Left lung (tissue), 10 donors: ENCODE measurements around the gene BMERB1. TPM values are rescaled to one million over a fixed set of nuclear protein-coding genes. Genes with fewer than 3 reads are reported as not detected.

Experiments
- ATAC-seq: fragments of 200-7000 bp; cut with Tn5 transposase; one replicate; pipeline ENCODE4 v1.9.1; 2020; ENCODE audit warnings: moderate library complexity
- DNase-seq, 4 donors: peaks; one replicate each; pipeline ENCODE4 v3.0.0-alpha.2; 2013 to 2020
- H3K27ac ChIP-seq, 2 donors: fragments of 200-600 bp; sonication (generic) in 1 of 2; one replicate each; pipeline versions ENCODE4 v1.5.0 to v1.8.0; 2020 to 2021
- H3K27me3 ChIP-seq, 2 donors: fragments of 200-600 bp; sonication (generic) in 1 of 2; one replicate each; pipeline versions ENCODE4 v1.5.0 to v1.8.0; 2020 to 2021
- H3K36me3 ChIP-seq, 2 donors: fragments of 200-600 bp; sonication (generic) in 1 of 2; one replicate each; pipeline versions ENCODE4 v1.5.0 to v1.8.0; 2020 to 2021
- H3K4me1 ChIP-seq, 2 donors: fragments of 200-600 bp; one replicate each; pipeline ENCODE4 v1.8.0; 2021
- H3K4me3 ChIP-seq, 2 donors: fragments of 200-600 bp; sonication (generic) in 1 of 2; one replicate each; pipeline versions ENCODE4 v1.5.0 to v1.8.0; 2020 to 2021; ENCODE audit warnings: mild to moderate bottlenecking in 1 of 2
- H3K9me3 ChIP-seq, 2 donors: fragments of 200-600 bp; sonication (generic) in 1 of 2; one replicate each; pipeline versions ENCODE4 v1.5.0 to v1.8.0; 2020 to 2021
- CTCF ChIP-seq, 2 donors: fragments of 200-600 bp; sonication (generic) in 1 of 2; IDR thresholded peaks; one replicate each; pipeline versions ENCODE4 v1.5.0 to v1.8.0; 2021; ENCODE audit warnings: antibody characterized with exemption in 2 of 2
- intact Hi-C, 2 donors: fragments of 100-400 bp; cut with DNase I; formaldehyde crosslinking; loops; one replicate each; pipeline versions ENCODE4 v1.11.2 to v1.14.2; 2022
- polyA plus RNA-seq, 6 donors: library from polyadenylated mRNA; unstranded; fragments of 120-200 nt; gene quantifications; one replicate each; pipeline ENCODE4 v1.2.1, GENCODE V29; 2013; ENCODE audit not compliant: insufficient read length in 6 of 6
- total RNA-seq, 2 donors: library from RNA; stranded (reverse); fragmentation: NEBNext Ultra II Directional; extraction: Animal tissue kit (Norgen Biotek cat#: 25700); gene quantifications; one replicate each; pipeline ENCODE4 v1.2.1, GENCODE V29; 2021
- donor health status: DM: no; HTN: yes; CAD: no.
- donor health status: DM: no; HTN: no; CAD: no.

Gene BMERB1
- total and polyA plus RNA-seq, 8 donors = 12.0 to 45.8 (median 38.4) TPM

DNA sequence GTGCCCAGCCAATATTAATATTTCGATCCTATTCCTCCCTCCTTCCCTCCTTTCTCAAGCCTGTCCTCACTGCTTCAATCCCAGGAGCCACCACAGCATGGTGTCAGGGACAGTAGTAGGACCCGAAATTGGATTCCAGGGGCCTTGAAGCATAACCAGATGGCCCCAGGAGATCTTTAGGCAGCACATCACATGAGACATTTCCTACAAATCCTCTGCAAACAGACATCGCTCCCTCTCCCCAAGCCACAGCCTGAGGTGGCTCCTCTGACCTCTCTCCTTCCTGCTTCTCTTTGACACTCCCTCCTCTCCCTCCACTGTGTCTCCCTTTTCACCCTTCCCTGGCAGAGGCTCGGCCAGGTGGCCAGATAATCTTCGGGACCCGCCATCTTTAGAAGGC, 76.6 kb downstream of the BMERB1 start:
- intact Hi-C loops = no loop called here
- no peak for ATAC-seq
- H3K4me1 ChIP-seq = peaks cover 0 to 6% of the 10 kb centered on the region in 2 donors
- DNase-seq = no peak
- no peak overlapping the region for H3K27ac ChIP-seq
- no peaks in the 10 kb centered on the region for H3K27me3 ChIP-seq
- no peaks in the 10 kb centered on the region for H3K9me3 ChIP-seq
- no peak for TF ChIP-seq CTCF (IDR thresholded peaks at IDR 0.05)
- H3K4me3 ChIP-seq = no peak overlapping the region
- H3K36me3 ChIP-seq = no peaks in the 10 kb centered on the region

DNA sequence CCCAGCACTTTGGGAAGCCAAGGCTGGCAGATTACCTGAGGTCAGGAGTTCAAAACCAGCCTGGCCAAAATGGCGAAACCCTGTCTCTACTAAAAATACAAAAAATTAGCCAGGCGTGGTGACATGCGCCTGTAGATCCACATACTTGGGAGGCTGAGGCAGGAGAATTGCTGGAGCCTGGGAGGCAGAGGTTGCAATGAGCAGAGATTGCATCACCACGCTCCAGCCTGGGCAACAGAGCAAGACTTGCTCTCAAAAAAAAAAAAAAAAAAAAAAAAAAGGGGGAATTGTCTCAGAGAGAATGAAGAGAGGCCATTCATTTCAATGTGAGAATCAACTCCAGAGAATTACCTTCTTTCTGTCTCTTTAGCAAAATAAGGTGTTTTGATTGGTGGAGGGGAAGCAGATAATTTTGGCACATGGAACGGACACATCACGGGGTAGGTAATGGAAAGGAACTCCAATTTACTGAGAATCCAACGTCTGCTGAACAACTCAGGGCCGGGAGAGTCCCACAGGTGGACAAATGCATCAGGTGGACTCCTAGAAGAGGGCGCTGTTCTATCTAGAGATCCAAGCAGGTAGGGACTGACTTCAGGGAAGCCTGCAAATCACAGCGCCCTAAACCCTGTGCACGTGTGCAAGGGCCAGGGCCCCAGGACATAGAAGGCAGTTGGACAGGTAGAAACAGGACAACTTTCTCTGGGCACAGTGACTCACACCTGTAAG, 77.5 kb downstream of the BMERB1 start:
- peaks cover 0 to 2% of the 10 kb centered on the region in 2 donors for H3K4me1 ChIP-seq
- H3K9me3 ChIP-seq = no peaks in the 10 kb centered on the region
- DNase-seq = no peak
- H3K27me3 ChIP-seq = no peaks in the 10 kb centered on the region
- no peak for TF ChIP-seq CTCF (IDR thresholded peaks at IDR 0.05)
- no peak overlapping the region for H3K4me3 ChIP-seq
- intact Hi-C loops = no loop called here
- no peak overlapping the region for H3K27ac ChIP-seq
- no peak for ATAC-seq
- H3K36me3 ChIP-seq = no peaks in the 10 kb centered on the region

DNA sequence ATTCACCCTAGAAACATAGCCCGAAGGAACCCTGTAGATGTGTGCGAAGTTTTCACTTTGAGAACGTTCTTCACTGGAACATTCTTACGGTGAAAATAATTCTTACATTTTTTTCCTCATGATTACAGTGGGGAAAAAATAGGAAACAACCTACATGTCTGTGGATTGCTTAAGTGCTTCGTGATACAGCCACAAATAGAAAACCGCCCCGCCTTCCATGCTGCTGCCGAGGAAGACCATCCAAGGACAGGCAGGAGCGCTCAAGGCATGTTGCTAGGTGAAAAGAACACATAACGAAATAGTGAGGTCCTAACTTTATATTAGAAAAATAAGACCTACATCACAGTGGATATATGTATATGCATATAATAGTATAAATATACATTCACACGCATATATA, 78.8 kb downstream of the BMERB1 start:
- no peaks in the 10 kb centered on the region for H3K4me1 ChIP-seq
- H3K27ac ChIP-seq = no peak overlapping the region
- no peak for ATAC-seq
- intact Hi-C loops = no loop called here
- DNase-seq = no peak
- no peaks in the 10 kb centered on the region for H3K36me3 ChIP-seq
- H3K4me3 ChIP-seq = no peak overlapping the region
- TF ChIP-seq CTCF (IDR thresholded peaks at IDR 0.05) = no peak
- H3K9me3 ChIP-seq = no peaks in the 10 kb centered on the region
- no peaks in the 10 kb centered on the region for H3K27me3 ChIP-seq

DNA sequence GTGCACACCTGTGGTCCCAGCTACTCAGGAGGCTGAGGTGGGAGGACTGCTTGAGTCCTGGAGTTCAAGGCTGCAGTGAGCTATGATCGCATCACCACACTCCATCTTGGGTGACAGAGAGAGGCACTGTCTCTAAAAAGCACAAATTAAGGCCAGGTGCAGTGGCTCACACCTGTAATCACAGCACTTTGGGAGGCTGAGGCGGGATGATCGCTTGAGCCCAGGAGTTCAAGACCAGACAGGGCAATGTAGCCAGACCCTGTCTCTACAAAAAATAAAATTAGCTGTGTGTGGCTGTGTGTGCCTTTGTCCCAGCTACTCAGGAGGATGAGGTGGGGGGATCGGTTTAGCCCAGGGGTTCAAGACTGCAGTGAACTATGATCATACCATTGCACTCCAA, 81.6 kb downstream of the BMERB1 start:
- Histone ChIP-seq H3K9me3 (no peaks in the 10 kb centered on the region), H3K27ac (no peak overlapping the region), H3K27me3 (no peaks in the 10 kb centered on the region), H3K4me1 (peaks cover 0 to 20% of the 10 kb centered on the region in 2 donors), H3K4me3 (no peak overlapping the region), H3K36me3 (no peaks in the 10 kb centered on the region)
- intact Hi-C loops = no loop called here
- DNase-seq (no peak), ATAC-seq (no peak)
- no peak for TF ChIP-seq CTCF (IDR thresholded peaks at IDR 0.05)

GRCh38 chr16:15516609-15517008, 82.2 kb downstream of the BMERB1 start:
- Histone ChIP-seq H3K4me1 (peaks cover 0 to 26% of the 10 kb centered on the region in 2 donors), H3K27me3 (no peaks in the 10 kb centered on the region), H3K36me3 (no peaks in the 10 kb centered on the region), H3K9me3 (no peaks in the 10 kb centered on the region), H3K4me3 (no peak overlapping the region), H3K27ac (no peak overlapping the region)
- intact Hi-C loops = no loop called here
- no peak for TF ChIP-seq CTCF (IDR thresholded peaks at IDR 0.05)
- ATAC-seq (no peak), DNase-seq (no peak)
